Measurements from ENCODE around the gene ANKRD34C.

The ANKRD34C gene

GRCh38 chr15:79243723-79244122 lies 38.8 kb upstream of the ANKRD34C start:
- no peak overlapping the region for H3K4me3 ChIP-seq (ENCODE audit: low read length, poor library complexity, severe bottlenecking)
- H3K27me3 ChIP-seq (ENCODE audit: insufficient read depth, low read length, poor library complexity, severe bottlenecking): no peaks in the 10 kb centered on the region
- no peaks in the 10 kb centered on the region for H3K79me2 ChIP-seq (ENCODE audit: insufficient read depth, low read length)
- H3K9ac ChIP-seq (ENCODE audit: low read depth, low read length, poor library complexity, severe bottlenecking): no peak overlapping the region
- H4K20me1 ChIP-seq (ENCODE audit: insufficient read depth, low read length, poor library complexity, severe bottlenecking): no peaks in the 10 kb centered on the region
- H2AFZ ChIP-seq (ENCODE audit: low read length): no peak overlapping the region
- H3K9me3 ChIP-seq (ENCODE audit: insufficient read depth, low read depth, low read length): no peaks in the 10 kb centered on the region
- H3K4me2 ChIP-seq (ENCODE audit: low read depth, low read length, poor library complexity, severe bottlenecking): no peak overlapping the region
- H3K9me2 ChIP-seq (replicated peaks; ENCODE audit: low read depth, low read length): no peaks in the 10 kb centered on the region
- no peaks in the 10 kb centered on the region for H3F3A ChIP-seq (ENCODE audit: low read depth)
- TF ChIP-seq EZH2phosphoT487 (IDR thresholded peaks at IDR 0.05; ENCODE audit: borderline replicate concordance): no peak
- TF ChIP-seq CTCF (conservative IDR thresholded peaks at IDR 0.05; ENCODE audit: low read length): no peak
- H3K4me1 ChIP-seq (ENCODE audit: insufficient read depth, low read length, poor library complexity, severe bottlenecking): no peaks in the 10 kb centered on the region
- no peaks in the 10 kb centered on the region for H3K36me3 ChIP-seq (ENCODE audit: insufficient read depth, low read length)

GRCh38 chr15:79244876-79245275 lies 37.6 kb upstream of the ANKRD34C start:
- no peak overlapping the region for H2AFZ ChIP-seq (ENCODE audit: low read length)
- H3K36me3 ChIP-seq (ENCODE audit: insufficient read depth, low read length): no peaks in the 10 kb centered on the region
- H3K4me3 ChIP-seq (ENCODE audit: low read length, poor library complexity, severe bottlenecking): no peak overlapping the region
- H4K20me1 ChIP-seq (ENCODE audit: insufficient read depth, low read length, poor library complexity, severe bottlenecking): no peaks in the 10 kb centered on the region
- no peaks in the 10 kb centered on the region for H3K79me2 ChIP-seq (ENCODE audit: insufficient read depth, low read length)
- H3K9me2 ChIP-seq (replicated peaks; ENCODE audit: low read depth, low read length): no peaks in the 10 kb centered on the region
- TF ChIP-seq CTCF (conservative IDR thresholded peaks at IDR 0.05; ENCODE audit: low read length): no peak
- no peak for TF ChIP-seq EZH2phosphoT487 (IDR thresholded peaks at IDR 0.05; ENCODE audit: borderline replicate concordance)
- H3K9me3 ChIP-seq (ENCODE audit: insufficient read depth, low read depth, low read length): no peaks in the 10 kb centered on the region
- H3K4me2 ChIP-seq (ENCODE audit: low read depth, low read length, poor library complexity, severe bottlenecking): no peak overlapping the region
- H3K4me1 ChIP-seq (ENCODE audit: insufficient read depth, low read length, poor library complexity, severe bottlenecking): no peaks in the 10 kb centered on the region
- H3F3A ChIP-seq (ENCODE audit: low read depth): no peaks in the 10 kb centered on the region
- H3K9ac ChIP-seq (ENCODE audit: low read depth, low read length, poor library complexity, severe bottlenecking): no peak overlapping the region
- no peaks in the 10 kb centered on the region for H3K27me3 ChIP-seq (ENCODE audit: insufficient read depth, low read length, poor library complexity, severe bottlenecking)

GRCh38 chr15:79248183-79248582 lies 34.3 kb upstream of the ANKRD34C start:
- no peak overlapping the region for H2AFZ ChIP-seq (ENCODE audit: low read length)
- no peaks in the 10 kb centered on the region for H3K79me2 ChIP-seq (ENCODE audit: insufficient read depth, low read length)
- H3K4me2 ChIP-seq (ENCODE audit: low read depth, low read length, poor library complexity, severe bottlenecking): no peak overlapping the region
- no peak overlapping the region for H3K4me3 ChIP-seq (ENCODE audit: low read length, poor library complexity, severe bottlenecking)
- no peaks in the 10 kb centered on the region for H3K27me3 ChIP-seq (ENCODE audit: insufficient read depth, low read length, poor library complexity, severe bottlenecking)
- H4K20me1 ChIP-seq (ENCODE audit: insufficient read depth, low read length, poor library complexity, severe bottlenecking): no peaks in the 10 kb centered on the region
- TF ChIP-seq EZH2phosphoT487 (IDR thresholded peaks at IDR 0.05; ENCODE audit: borderline replicate concordance) (no peak), CTCF (conservative IDR thresholded peaks at IDR 0.05; ENCODE audit: low read length) (no peak)
- H3K9me2 ChIP-seq (replicated peaks; ENCODE audit: low read depth, low read length): no peaks in the 10 kb centered on the region
- no peaks in the 10 kb centered on the region for H3K36me3 ChIP-seq (ENCODE audit: insufficient read depth, low read length)
- no peaks in the 10 kb centered on the region for H3K9me3 ChIP-seq (ENCODE audit: insufficient read depth, low read depth, low read length)
- H3F3A ChIP-seq (ENCODE audit: low read depth): no peaks in the 10 kb centered on the region
- H3K9ac ChIP-seq (ENCODE audit: low read depth, low read length, poor library complexity, severe bottlenecking): no peak overlapping the region
- no peaks in the 10 kb centered on the region for H3K4me1 ChIP-seq (ENCODE audit: insufficient read depth, low read length, poor library complexity, severe bottlenecking)

Measured in Loucy (cell line).